Type B pancreatic cell (in vitro differentiated cells): ENCODE results near the gene STX2. TPM values are rescaled to one million over a fixed set of nuclear protein-coding genes. Genes with fewer than 3 reads are reported as not detected.

Experiments
- DNase-seq: peaks from one replicate; pipeline ENCODE4 v3.0.0; 2021; ENCODE audit warnings: mixed read lengths; ENCODE audit not compliant: unreplicated experiment; ENCODE audit errors: extremely low spot score
- H3K27ac Mint-ChIP-seq: 2 replicates; pipeline ENCODE4 v1.8.0; 2021; ENCODE audit warnings: mild to moderate bottlenecking, mixed read lengths
- H3K27me3 Mint-ChIP-seq: 2 replicates; pipeline ENCODE4 v1.8.0; 2021; ENCODE audit warnings: mixed read lengths
- H3K36me3 Mint-ChIP-seq: 2 replicates; pipeline ENCODE4 v1.8.0; 2021; ENCODE audit warnings: mixed read lengths
- H3K4me1 Mint-ChIP-seq: one replicate; pipeline ENCODE4 v1.8.0; 2021; ENCODE audit warnings: mixed read lengths; ENCODE audit not compliant: unreplicated experiment
- H3K4me3 Mint-ChIP-seq: 2 replicates; pipeline ENCODE4 v1.8.0; 2021; ENCODE audit warnings: mild to moderate bottlenecking, mixed read lengths
- H3K9me3 Mint-ChIP-seq: 2 replicates; pipeline ENCODE4 v1.8.0; 2021; ENCODE audit warnings: mixed read lengths
- total RNA-seq: library from RNA; stranded (reverse); gene quantifications from 2 replicates; pipeline ENCODE4 v1.2.1, GENCODE V29; 2021; ENCODE audit warnings: low replicate concordance
- TF ChIP-seq, protein P1 (sequence below): fragments of 200-600 bp; sonication (generic); conservative IDR thresholded peaks from 2 replicates; pipeline ENCODE4 v1.5.0; 2021; ENCODE audit warnings: antibody characterized with exemption, mild to moderate bottlenecking

Gene STX2
- total RNA-seq, 1 donor from 2014 or later, result 17.3 TPM

DNA sequence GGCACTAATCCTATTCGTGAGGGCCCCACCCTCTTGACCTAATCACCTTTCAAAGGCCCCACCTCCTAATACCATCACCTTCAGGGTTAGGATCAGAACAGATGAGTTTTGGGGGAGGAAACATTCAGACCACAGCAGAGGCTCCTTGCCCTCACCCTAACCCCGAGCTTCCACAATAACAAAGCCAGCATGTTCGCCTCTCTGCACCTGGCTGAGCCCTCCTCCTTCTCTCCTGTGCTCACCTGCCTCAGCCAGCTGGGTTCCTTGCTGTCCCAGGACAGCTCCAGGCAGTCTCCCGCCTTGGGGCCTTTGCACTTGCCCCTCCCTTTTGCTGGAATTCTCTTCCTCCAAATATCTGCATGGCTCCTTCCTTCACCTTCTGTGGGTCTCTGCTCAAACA lies 23.1 kb upstream of the STX2 start:
- H3K36me3 Mint-ChIP-seq, result no peaks in the 10 kb centered on the region
- no peak overlapping the region for H3K4me3 Mint-ChIP-seq
- no peak overlapping the region for H3K27ac Mint-ChIP-seq
- no peaks in the 10 kb centered on the region for H3K4me1 Mint-ChIP-seq
- TF ChIP-seq, protein P1, sequence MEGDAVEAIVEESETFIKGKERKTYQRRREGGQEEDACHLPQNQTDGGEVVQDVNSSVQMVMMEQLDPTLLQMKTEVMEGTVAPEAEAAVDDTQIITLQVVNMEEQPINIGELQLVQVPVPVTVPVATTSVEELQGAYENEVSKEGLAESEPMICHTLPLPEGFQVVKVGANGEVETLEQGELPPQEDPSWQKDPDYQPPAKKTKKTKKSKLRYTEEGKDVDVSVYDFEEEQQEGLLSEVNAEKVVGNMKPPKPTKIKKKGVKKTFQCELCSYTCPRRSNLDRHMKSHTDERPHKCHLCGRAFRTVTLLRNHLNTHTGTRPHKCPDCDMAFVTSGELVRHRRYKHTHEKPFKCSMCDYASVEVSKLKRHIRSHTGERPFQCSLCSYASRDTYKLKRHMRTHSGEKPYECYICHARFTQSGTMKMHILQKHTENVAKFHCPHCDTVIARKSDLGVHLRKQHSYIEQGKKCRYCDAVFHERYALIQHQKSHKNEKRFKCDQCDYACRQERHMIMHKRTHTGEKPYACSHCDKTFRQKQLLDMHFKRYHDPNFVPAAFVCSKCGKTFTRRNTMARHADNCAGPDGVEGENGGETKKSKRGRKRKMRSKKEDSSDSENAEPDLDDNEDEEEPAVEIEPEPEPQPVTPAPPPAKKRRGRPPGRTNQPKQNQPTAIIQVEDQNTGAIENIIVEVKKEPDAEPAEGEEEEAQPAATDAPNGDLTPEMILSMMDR, result no peak
- H3K27me3 Mint-ChIP-seq, result no peaks in the 10 kb centered on the region
- H3K9me3 Mint-ChIP-seq, result no peaks in the 10 kb centered on the region
- no peak for DNase-seq

DNA sequence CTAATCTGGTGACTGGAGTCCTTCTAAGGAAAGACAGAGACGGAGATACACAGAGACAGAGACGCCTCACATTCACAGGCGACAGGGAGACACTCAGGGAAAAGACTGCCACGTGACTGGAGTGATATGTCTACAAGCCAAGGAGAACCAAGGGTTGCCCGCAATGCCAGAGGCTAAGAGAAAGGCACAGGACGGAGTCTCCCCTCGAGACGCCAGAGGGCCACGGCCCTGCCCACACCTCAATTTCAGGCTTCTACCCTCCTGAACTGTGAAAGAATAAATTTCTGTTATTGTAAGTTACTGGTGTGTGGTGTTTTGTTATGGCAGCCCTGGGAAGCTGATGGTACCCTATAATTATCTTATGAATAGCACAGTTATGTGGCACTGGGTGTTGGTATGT lies 21.3 kb upstream of the STX2 start:
- no peak overlapping the region for H3K4me3 Mint-ChIP-seq
- H3K36me3 Mint-ChIP-seq, result no peaks in the 10 kb centered on the region
- H3K27ac Mint-ChIP-seq, result no peak overlapping the region
- no peak for DNase-seq
- no peaks in the 10 kb centered on the region for H3K9me3 Mint-ChIP-seq
- peaks cover 2% of the 10 kb centered on the region for H3K27me3 Mint-ChIP-seq
- TF ChIP-seq, protein P1, result no peak
- H3K4me1 Mint-ChIP-seq, result no peaks in the 10 kb centered on the region

DNA sequence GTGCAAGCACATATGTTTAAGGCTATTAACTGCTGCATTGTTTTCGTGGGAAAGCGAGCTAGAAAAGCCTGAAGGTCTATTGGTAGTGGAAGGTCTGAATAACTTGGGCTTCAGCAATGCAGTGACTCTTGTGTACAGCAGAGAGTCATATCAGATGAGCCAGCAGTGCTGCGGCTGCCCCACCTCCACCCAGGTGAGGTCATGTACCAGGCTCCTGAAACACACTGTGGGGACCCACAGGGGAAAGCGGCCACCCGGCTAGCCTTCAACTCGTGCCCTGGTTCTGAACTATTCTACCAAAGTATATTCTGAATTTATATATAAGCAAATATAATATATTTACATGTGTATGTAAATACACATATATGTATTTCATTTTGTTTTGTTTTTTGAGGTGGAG lies 20.1 kb upstream of the STX2 start:
- Mint-ChIP-seq H3K4me3 (no peak overlapping the region), H3K27me3 (peaks cover 8% of the 10 kb centered on the region), H3K36me3 (no peaks in the 10 kb centered on the region), H3K9me3 (no peaks in the 10 kb centered on the region), H3K27ac (no peak overlapping the region), H3K4me1 (no peaks in the 10 kb centered on the region)
- no peak for DNase-seq
- TF ChIP-seq, protein P1, result no peak

DNA sequence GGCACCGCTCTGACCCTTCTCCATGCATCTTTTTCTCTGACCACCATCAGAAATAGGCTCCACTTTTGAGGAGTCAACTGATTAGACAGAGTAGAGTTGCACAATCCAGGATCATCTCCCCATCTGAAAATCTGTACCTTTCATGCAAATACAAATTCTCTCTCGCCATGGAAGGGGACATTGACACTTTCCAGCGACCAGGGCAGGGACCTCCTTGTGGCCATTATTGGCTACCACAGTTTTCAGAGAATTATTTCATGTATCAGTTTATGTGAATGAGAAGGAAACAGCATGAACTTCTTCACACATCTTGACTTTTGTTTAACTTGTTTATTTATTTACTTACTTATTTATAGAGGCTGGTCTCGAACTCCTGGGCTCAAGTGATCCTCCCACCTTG lies 19.0 kb upstream of the STX2 start:
- Mint-ChIP-seq H3K27me3 (peaks cover 12% of the 10 kb centered on the region), H3K36me3 (no peaks in the 10 kb centered on the region), H3K27ac (no peak overlapping the region), H3K9me3 (no peaks in the 10 kb centered on the region), H3K4me3 (no peak overlapping the region), H3K4me1 (no peaks in the 10 kb centered on the region)
- DNase-seq, result no peak
- TF ChIP-seq, protein P1, result peak; percentile 54

DNA sequence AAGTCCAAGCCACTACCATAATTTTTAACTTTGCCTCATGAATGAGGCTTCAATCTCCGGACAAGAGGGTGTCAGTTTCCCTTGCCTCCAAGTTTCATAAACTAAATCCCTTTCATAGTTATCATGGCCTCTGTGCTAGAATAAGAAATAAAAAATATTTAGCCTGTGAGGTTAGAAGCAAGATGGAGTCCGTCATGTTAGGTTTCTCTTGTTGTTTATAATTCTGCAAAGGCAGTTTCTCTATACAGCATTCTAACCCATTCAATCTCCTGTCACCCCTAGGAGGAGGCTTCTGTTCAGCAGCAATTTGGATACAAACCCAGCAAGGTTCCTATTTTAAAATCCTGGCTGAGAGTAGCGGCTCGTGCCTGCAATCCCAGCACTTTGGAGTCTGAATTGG lies 17.0 kb upstream of the STX2 start:
- Mint-ChIP-seq H3K9me3 (no peaks in the 10 kb centered on the region), H3K4me3 (no peak overlapping the region), H3K27me3 (peaks cover 12% of the 10 kb centered on the region), H3K27ac (no peak overlapping the region), H3K36me3 (no peaks in the 10 kb centered on the region), H3K4me1 (no peaks in the 10 kb centered on the region)
- TF ChIP-seq, protein P1, result no peak
- DNase-seq, result no peak

DNA sequence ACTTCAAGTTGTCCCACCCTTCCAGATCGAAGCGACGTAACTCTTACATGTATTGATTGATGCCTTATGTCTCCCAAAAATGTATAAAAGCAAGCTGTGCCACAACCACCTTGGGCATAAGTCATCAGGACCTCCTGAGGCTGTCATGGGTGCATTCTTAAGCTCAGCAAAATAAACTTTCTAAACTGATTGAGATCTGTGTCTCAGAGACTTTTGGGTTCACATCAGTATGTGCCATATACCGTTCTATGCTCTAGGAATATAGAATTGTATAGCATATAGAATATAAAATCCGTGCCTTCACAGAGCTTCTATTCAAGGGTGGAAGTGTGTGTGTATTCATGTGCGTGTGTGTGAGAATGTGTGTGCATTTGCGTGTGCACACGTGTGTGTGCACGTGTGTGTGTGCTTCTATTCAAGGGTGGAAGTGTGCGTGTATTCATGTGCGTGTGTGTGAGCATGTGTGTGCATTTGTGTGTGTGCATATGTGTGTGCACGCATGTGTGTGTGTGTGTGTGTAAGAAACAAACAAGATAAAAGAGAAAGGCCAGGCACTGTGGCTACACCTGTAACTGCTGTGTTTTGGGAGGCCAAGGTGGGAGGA lies 11.5 kb upstream of the STX2 start:
- no peaks in the 10 kb centered on the region for H3K36me3 Mint-ChIP-seq
- TF ChIP-seq, protein P1, result no peak
- no peaks in the 10 kb centered on the region for H3K9me3 Mint-ChIP-seq
- peak overlapping the region; percentile 64 for H3K4me3 Mint-ChIP-seq
- H3K4me1 Mint-ChIP-seq, result peaks cover 21% of the 10 kb centered on the region
- DNase-seq, result no peak
- H3K27me3 Mint-ChIP-seq, result peaks cover 12% of the 10 kb centered on the region
- peak overlapping the region; percentile 92 for H3K27ac Mint-ChIP-seq
